IMR-90 (cell line): ENCODE results near the gene KDM2B. TPM values are rescaled to one million over a fixed set of nuclear protein-coding genes. Genes with fewer than 3 reads are reported as not detected.

Experiments used
- ATAC-seq: fragments of 200-7000 bp; cut with Tn5 transposase; 2 replicates; pipeline ENCODE4 v1.9.1; 2020; ENCODE audit warnings: low read depth, mild to moderate bottlenecking, moderate library complexity
- BruUV-seq: library from RNA; stranded (reverse); fragments of 400-500 nt; replicated peaks from 2 replicates; lab custom pipeline; 2021; lab: Mats Ljungman, UMichigan
- CTCF ChIA-PET: fragments of 300-600 bp; formaldehyde crosslinking; extraction: SDS; loops from one replicate; lab custom pipeline; 2021; ENCODE audit warnings: antibody characterized with exemption; lab: Yijun Ruan, JAX
- POLR2A ChIA-PET: fragments of 300-600 bp; sonication (Branson Sonifier 250); formaldehyde crosslinking; loops from one replicate; lab custom pipeline; 2022; ENCODE audit warnings: antibody characterized with exemption; ENCODE audit not compliant: unreplicated experiment; lab: Charles Lee
- DNase-seq: peaks from one replicate; pipeline ENCODE4 v3.0.0; 2013
- H2AFZ ChIP-seq: replicated peaks from 2 replicates; pipeline ENCODE3; 2013; ENCODE audit warnings: low read length, mild to moderate bottlenecking; ENCODE audit not compliant: poor library complexity
- H2AK5ac ChIP-seq: 2 replicates; pipeline ENCODE4 v1.6.1; 2013; ENCODE audit warnings: low read depth, low read length, inconsistent platforms
- H2AK9ac ChIP-seq: replicated peaks from 2 replicates; pipeline ENCODE3; 2013; ENCODE audit warnings: mild to moderate bottlenecking, low read depth, low read length, moderate library complexity; ENCODE audit not compliant: poor library complexity
- H2BK120ac ChIP-seq: 2 replicates; pipeline ENCODE4 v1.6.1; 2013; ENCODE audit warnings: low read depth, low read length, inconsistent platforms
- H2BK15ac ChIP-seq: 3 replicates; pipeline ENCODE4 v1.6.1; 2013; ENCODE audit warnings: low read depth, low read length, inconsistent platforms
- H2BK20ac ChIP-seq: 2 replicates; pipeline ENCODE4 v1.6.1; 2013; ENCODE audit warnings: low read depth, mild to moderate bottlenecking, inconsistent platforms, low read length, moderate library complexity
- H2BK5ac ChIP-seq: 2 replicates; pipeline ENCODE4 v1.6.1; 2013; ENCODE audit warnings: mild to moderate bottlenecking, low read depth, low read length, inconsistent platforms; ENCODE audit not compliant: poor library complexity, severe bottlenecking
- H3K14ac ChIP-seq: replicated peaks from 2 replicates; pipeline ENCODE4 v1.6.1; 2013; ENCODE audit warnings: low read depth, low read length, inconsistent platforms
- H3K18ac ChIP-seq: 2 replicates; pipeline ENCODE4 v1.6.1; 2013; ENCODE audit warnings: low read depth, low read length, control low read depth
- H3K23ac ChIP-seq: 2 replicates; pipeline ENCODE4 v1.6.1; 2013; ENCODE audit warnings: low read depth, low read length, inconsistent platforms
- H3K27ac ChIP-seq: 2 replicates; pipeline ENCODE4 v1.5.1; 2013; ENCODE audit warnings: mild to moderate bottlenecking, control low read depth, low read length; ENCODE audit not compliant: insufficient read depth
- H3K27me3 ChIP-seq: 2 replicates; pipeline ENCODE4 v1.6.1; 2013; ENCODE audit warnings: low read length; ENCODE audit not compliant: control insufficient read depth, insufficient read depth
- H3K36me3 ChIP-seq: 2 replicates; pipeline ENCODE4 v1.6.1; 2013; ENCODE audit warnings: low read length, mixed read lengths; ENCODE audit not compliant: control insufficient read depth, insufficient read depth
- H3K4ac ChIP-seq: 2 replicates; pipeline ENCODE4 v1.6.1; 2013; ENCODE audit warnings: low read depth, low read length, inconsistent platforms
- H3K4me1 ChIP-seq: 2 replicates; pipeline ENCODE4 v1.6.1; 2013; ENCODE audit warnings: low read length, mixed read lengths; ENCODE audit not compliant: control insufficient read depth, insufficient read depth
- H3K4me2 ChIP-seq: 2 replicates; pipeline ENCODE4 v1.6.1; 2013; ENCODE audit warnings: low read depth, mild to moderate bottlenecking, control low read depth, low read length, moderate library complexity
- H3K4me3 ChIP-seq: 2 replicates; pipeline ENCODE4 v1.5.1; 2013; ENCODE audit warnings: low read depth, mild to moderate bottlenecking, control low read depth, low read length, moderate library complexity; ENCODE audit not compliant: insufficient read depth
- H3K56ac ChIP-seq: 2 replicates; pipeline ENCODE4 v1.6.1; 2013; ENCODE audit warnings: low read length, inconsistent platforms; ENCODE audit not compliant: insufficient read depth; ENCODE audit errors: extremely low read depth
- H3K79me1 ChIP-seq, 2 experiments: 2 replicates each; pipeline ENCODE4 v1.6.1; 2013; ENCODE audit warnings: low read length in 2 of 2, inconsistent platforms in 1 of 2, low read depth in 1 of 2
- H3K9ac ChIP-seq: 2 replicates; pipeline ENCODE4 v1.6.1; 2013; ENCODE audit warnings: low read depth, low read length, control low read depth
- H3K9me1 ChIP-seq: 2 replicates; pipeline ENCODE4 v1.6.1; 2013; ENCODE audit warnings: low read length, inconsistent platforms; ENCODE audit not compliant: insufficient read depth
- H3K9me3 ChIP-seq: 2 replicates; pipeline ENCODE4 v1.6.1; 2013; ENCODE audit warnings: low read length; ENCODE audit not compliant: control insufficient read depth, insufficient read depth
- H4K20me1 ChIP-seq: 2 replicates; pipeline ENCODE4 v1.6.1; 2013; ENCODE audit warnings: low read length, inconsistent platforms; ENCODE audit not compliant: insufficient read depth
- H4K5ac ChIP-seq: 2 replicates; pipeline ENCODE4 v1.6.1; 2013; ENCODE audit warnings: mild to moderate bottlenecking, low read depth, low read length, control low read depth
- H4K8ac ChIP-seq, 2 experiments: 2 replicates each; pipeline ENCODE4 v1.6.1; 2013; ENCODE audit warnings: low read depth in 2 of 2, low read length in 2 of 2, control low read depth in 1 of 2, inconsistent platforms in 1 of 2
- H4K91ac ChIP-seq: 2 replicates; pipeline ENCODE4 v1.6.1; 2013; ENCODE audit warnings: low read depth, low read length, inconsistent platforms; ENCODE audit not compliant: insufficient read depth
- BHLHE40 ChIP-seq: fragments of 150-350 bp; IDR thresholded peaks from 2 replicates; pipeline ENCODE4 v1.6.1; 2016; ENCODE audit warnings: mild to moderate bottlenecking, low read depth, low read length
- CEBPB ChIP-seq: IDR thresholded peaks from 2 replicates; pipeline ENCODE4 v1.6.1; 2012; ENCODE audit warnings: low read depth, low read length, improper control_type of control experiment
- CTCF ChIP-seq: conservative IDR thresholded peaks from 2 replicates; pipeline ENCODE4 v1.5.1; 2012; ENCODE audit warnings: mild to moderate bottlenecking, low read depth, low read length, improper control_type of control experiment
- ELK1 ChIP-seq: fragments of 150-350 bp; IDR thresholded peaks from 2 replicates; pipeline ENCODE4 v1.6.1; 2016; ENCODE audit warnings: low read depth, mild to moderate bottlenecking, low read length, moderate library complexity, borderline replicate concordance
- FOS ChIP-seq: fragments of 150-350 bp; IDR thresholded peaks from 2 replicates; pipeline ENCODE4 v1.6.1; 2016; ENCODE audit warnings: low read depth, low read length
- MAZ ChIP-seq: IDR thresholded peaks from 2 replicates; pipeline ENCODE4 v1.6.1; 2012; ENCODE audit warnings: low read depth, mild to moderate bottlenecking, low read length, improper control_type of control experiment, moderate library complexity, borderline replicate concordance
- MXI1 ChIP-seq: IDR thresholded peaks from 2 replicates; pipeline ENCODE4 v1.6.1; 2012; ENCODE audit warnings: low read depth, mild to moderate bottlenecking, low read length, moderate library complexity, borderline replicate concordance
- NFE2L2 ChIP-seq: fragments of 150-350 bp; IDR thresholded peaks from 2 replicates; pipeline ENCODE4 v1.6.1; 2016; ENCODE audit warnings: low read depth, mild to moderate bottlenecking, low read length
- POLR2A ChIP-seq: IDR thresholded peaks from 2 replicates; pipeline ENCODE4 v1.6.1; 2012; ENCODE audit warnings: mild to moderate bottlenecking, low read depth, low read length
- RAD21 ChIP-seq: IDR thresholded peaks from 2 replicates; pipeline ENCODE4 v1.6.1; 2012; ENCODE audit warnings: low read length, improper control_type of control experiment
- RFX5 ChIP-seq: IDR thresholded peaks from 2 replicates; pipeline ENCODE4 v1.8.0; 2012; ENCODE audit warnings: low read depth, mild to moderate bottlenecking, low read length, moderate library complexity
- SMC3 ChIP-seq: fragments of 150-350 bp; IDR thresholded peaks from 2 replicates; pipeline ENCODE4 v1.6.1; 2016; ENCODE audit warnings: low read depth, mild to moderate bottlenecking, antibody characterized with exemption, low read length, moderate library complexity
- USF2 ChIP-seq: fragments of 150-350 bp; IDR thresholded peaks from 2 replicates; pipeline ENCODE4 v1.6.1; 2017; ENCODE audit warnings: mild to moderate bottlenecking, antibody characterized with exemption, low read length, low read depth
- WGBS, 2 experiments: methylation state at CpG; one replicate each; pipeline versions ENCODE4 v1.1.5 to v1.1.7; 2013; ENCODE audit warnings: missing lambda C conversion rate in 2 of 2; ENCODE audit not compliant: insufficient read length in 1 of 2; ENCODE audit errors: extremely low coverage in 2 of 2; 5-methylcytosine and 5-hydroxymethylcytosine counted together
- dilution Hi-C: fragments of 300-500 bp; cut with HindIII; formaldehyde crosslinking; loops from one replicate; pipeline ENCODE4 v1.14.3; 2018; ENCODE audit warnings: low sequenced_read_pairs; ENCODE audit not compliant: unreplicated experiment
- in situ Hi-C: fragments of 300-500 bp; cut with MboI; formaldehyde crosslinking; loops from 3 replicates; pipeline ENCODE4 v1.14.3; 2019; ENCODE audit warnings: low sequenced_read_pairs, inconsistent platforms, mixed read lengths
- intact Hi-C: fragments of 100-400 bp; cut with micrococcal nuclease; formaldehyde crosslinking; loops from 2 replicates; pipeline ENCODE4 v1.10.0; 2022
- polyA plus RNA-seq, 3 experiments: library from polyadenylated mRNA; depleted of rRNA; stranded (reverse); fragments of >200 nt; gene quantifications; 2 replicates each; pipeline ENCODE4 v1.2.3, GENCODE V29; 2012; ENCODE audit warnings: low replicate concordance in 1 of 3
- total RNA-seq: library from RNA; depleted of rRNA; stranded (reverse); fragments of >200 nt; gene quantifications from 2 replicates; pipeline ENCODE4 v1.2.3, GENCODE V29; 2012

The KDM2B gene
- total and polyA plus RNA-seq, 2 of the 4 experiments (the other 2 are of a cell fraction), result 22.6 to 24.2 TPM

- dilution Hi-C loops (no loop called here), in situ Hi-C loops (no loop called here), intact Hi-C loops (no loop called here)
- no peak overlapping the region; a peak in 1 of 4 replicates for H4K8ac ChIP-seq
- H3K4ac ChIP-seq, result no peak overlapping the region
- no TSS peak for BruUV-seq
- H3K4me1 ChIP-seq, result no peaks in the 10 kb centered on the region
- no peak overlapping the region for H3K9ac ChIP-seq
- H3K4me2 ChIP-seq, result no peak overlapping the region
- H2AK5ac ChIP-seq, result no peak overlapping the region
- peak; percentile 59 for ATAC-seq
- H2BK20ac ChIP-seq, result no peak overlapping the region
- H2BK120ac ChIP-seq, result no peak overlapping the region
- H2BK5ac ChIP-seq, result no peak overlapping the region
- no peaks in the 10 kb centered on the region for H3K27me3 ChIP-seq
- WGBS, 2 experiments, result 99% methylated on average over 8 of the region's 13 CpGs; no CpG with 5 or more reads in 1 of the 2 experiments
- no peaks in the 10 kb centered on the region for H3K9me3 ChIP-seq
- H3K18ac ChIP-seq, result no peak overlapping the region
- no peak overlapping the region for H2BK15ac ChIP-seq
- POLR2A ChIA-PET, result no interaction called here
- no peak overlapping the region for H3K56ac ChIP-seq
- no peak overlapping the region for H4K91ac ChIP-seq
- H4K20me1 ChIP-seq, result peaks cover 12% of the 10 kb centered on the region
- H3K27ac ChIP-seq, result peak overlapping the region; percentile 1; the same call in 1 of the 2 replicates
- peaks cover 9% of the 10 kb centered on the region for H3K9me1 ChIP-seq
- H3K23ac ChIP-seq, result 0 out of 2 replicates have a peak overlapping the region, but pooled peaks have one; percentile 45
- H3K4me3 ChIP-seq, result no peak overlapping the region
- 0 out of 2 replicates have a peak overlapping the region, but pooled peaks have one; percentile 26 for H3K14ac ChIP-seq
- H4K5ac ChIP-seq, result no peak overlapping the region
- peak overlapping the region; percentile 29 for H2AK9ac ChIP-seq
- CTCF ChIA-PET, result interaction anchor here (1.4 kb wide), 1 partner anchor 24 kb away, joined by 4 read pairs; the partner anchor contains the start of gene RNF34
- no peak overlapping the region for H2AFZ ChIP-seq
- peaks cover 51% of the 10 kb centered on the region for H3K36me3 ChIP-seq
- H3K79me1 ChIP-seq, result peaks cover 23 to 57% of the 10 kb centered on the region in 2 experiments; a peak in 3 of 4 replicates
- peak; percentile 38 for DNase-seq
- no peak for TF ChIP-seq RAD21
- no peak for TF ChIP-seq MXI1
- no peak for TF ChIP-seq USF2
- TF ChIP-seq FOS, result no peak
- no peak for TF ChIP-seq BHLHE40
- TF ChIP-seq CEBPB, result no peak
- TF ChIP-seq CTCF, result no peak
- TF ChIP-seq NFE2L2, result no peak
- no peak for TF ChIP-seq SMC3
- no peak for TF ChIP-seq RFX5
- no peak for TF ChIP-seq MAZ
- no peak for TF ChIP-seq POLR2A
- TF ChIP-seq ELK1, result no peak
These were observed 156.9 kb downstream of the KDM2B start for GRCh38 chr12:121423682-121424623.
